HG03103 (cell line): Measurements from ENCODE around the gene TSPY10.
"Not testable (repeated sequence)": the region's sequence is repeated elsewhere in the genome, so short reads cannot be mapped to it uniquely, and the experiment has no call there.

ENCODE experiments used
- ATAC-seq: cut with Tn5 transposase; IDR thresholded peaks from one replicate; pipeline ENCODE4 v1.9.1; 2021; ENCODE audit warnings: low read depth; ENCODE audit not compliant: unreplicated experiment

The TSPY10 gene

GRCh38 chrY:9527580-9527979 lies at the start of gene TSPY10:
Gene TSPY10 (plus strand): TSS chrY:9527880. CDS start chrY:9527926, 46 bp downstream.
- ATAC-seq: not testable (repeated sequence)

- not testable (repeated sequence) for ATAC-seq
Observed at GRCh38 chrY:9486967-9487366, 40.7 kb upstream of the TSPY10 start, which contains the start of gene TSPY9. Gene TSPY9 (plus strand): TSS chrY:9487267. CDS start chrY:9487313, 46 bp downstream.

- not testable (repeated sequence) for ATAC-seq
Observed at GRCh38 chrY:9504396-9504795, 23.3 kb upstream of the TSPY10 start.

- ATAC-seq: not testable (repeated sequence)
Observed at GRCh38 chrY:9516287-9516686, 11.4 kb upstream of the TSPY10 start.
